HS-5 (cell line): ENCODE measurements around the gene WEE1.

Source experiments
- DNase-seq: peaks from one replicate; pipeline ENCODE4 v3.0.0-alpha.2; 2012; ENCODE audit warnings: low read depth

The WEE1 gene

DNA sequence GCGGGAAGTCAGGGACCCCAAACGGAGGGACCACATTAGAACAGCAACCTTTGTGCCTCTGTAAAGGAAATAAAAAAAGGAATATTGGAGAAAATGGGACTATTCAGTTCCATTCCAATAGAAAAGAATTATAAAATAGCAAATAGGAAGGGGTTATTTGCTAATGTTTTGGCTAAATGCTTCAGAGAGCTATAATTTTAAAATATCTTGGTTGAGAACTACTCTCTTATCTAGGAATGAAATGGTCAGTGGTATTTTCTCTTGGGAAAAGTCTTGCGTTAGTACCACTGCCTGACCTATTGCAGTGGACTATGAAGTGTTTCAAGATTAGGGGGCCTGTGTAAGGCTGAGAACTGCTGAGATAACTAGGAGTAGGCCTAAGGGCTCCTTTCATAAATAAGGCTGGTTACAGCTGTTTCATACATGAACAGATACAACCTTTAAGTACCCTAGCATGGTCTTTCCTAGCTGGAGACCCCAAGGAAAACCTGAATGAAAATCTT is 6.9 kb upstream of the WEE1 start:
- DNase-seq: no peak

GRCh38 chr11:9567401-9567800 is 6.1 kb upstream of the WEE1 start:
- no peak for DNase-seq

DNA sequence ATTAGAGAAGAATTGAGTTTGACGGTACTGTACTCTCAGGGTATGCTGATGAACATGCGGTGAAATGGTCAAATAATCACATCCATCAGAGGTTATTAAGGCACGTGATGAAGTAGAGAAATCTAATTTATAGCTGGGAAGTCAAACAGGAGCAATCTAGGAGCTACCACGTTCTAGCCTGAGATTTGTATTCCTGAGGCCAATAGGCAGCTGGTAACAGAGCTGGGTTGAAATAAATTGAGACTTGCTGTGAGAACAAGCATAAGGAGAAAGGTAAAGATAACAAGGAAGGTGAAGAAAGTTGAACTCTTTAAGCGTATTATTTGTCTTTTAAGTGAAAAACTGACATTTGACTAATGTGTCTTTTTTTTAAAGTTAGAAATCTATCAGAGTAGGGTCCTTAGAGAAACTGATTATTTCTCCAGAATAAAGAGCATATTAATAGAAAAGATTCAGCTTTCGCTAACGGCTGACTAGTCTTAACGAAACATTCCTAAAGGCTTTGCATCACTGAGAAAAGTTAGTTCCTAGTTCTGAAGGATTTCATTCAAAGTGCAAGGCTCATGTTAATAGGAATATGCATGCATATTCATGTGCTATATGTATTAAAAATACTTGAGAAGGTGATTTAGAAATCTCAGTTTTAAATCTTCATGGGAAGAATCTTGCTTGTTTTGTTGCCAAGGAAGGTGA is 5.2 kb upstream of the WEE1 start:
- DNase-seq: no peak

- DNase-seq: peak; percentile 67
Observed at GRCh38 chr11:9568854-9569587, 4.4 kb upstream of the WEE1 start.

DNA sequence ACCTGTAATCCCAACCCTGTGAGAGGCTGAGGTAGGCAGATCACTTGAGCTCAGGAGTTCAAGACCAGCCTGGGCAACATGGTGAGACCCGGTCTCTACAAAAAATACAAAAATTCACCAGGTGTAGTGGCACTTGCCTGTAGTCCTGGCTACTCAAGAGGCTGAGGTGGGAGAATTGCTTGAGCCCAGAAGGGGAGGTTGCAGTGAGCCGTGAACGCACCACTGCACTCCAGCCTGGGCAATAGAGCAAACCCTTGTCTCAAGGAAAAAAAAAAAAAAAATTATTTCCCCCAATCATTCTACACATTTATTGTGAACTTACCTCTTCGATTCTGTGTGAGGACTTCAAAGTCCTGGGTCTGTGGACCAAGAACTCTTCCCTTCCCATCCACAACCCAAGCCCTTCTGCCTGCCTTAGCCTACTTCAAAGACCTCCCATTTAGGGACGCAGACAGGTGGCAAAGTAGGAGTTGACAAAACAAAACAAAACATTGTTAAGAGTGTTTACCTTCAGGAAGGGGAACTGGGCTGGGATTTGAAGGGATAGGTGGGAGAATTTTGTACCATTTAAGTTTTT is 3.8 kb upstream of the WEE1 start:
- no peak for DNase-seq

GRCh38 chr11:9570313-9571025 is 3.0 kb upstream of the WEE1 start:
- DNase-seq: no peak

GRCh38 chr11:9571071-9571762 is 2.3 kb upstream of the WEE1 start:
- DNase-seq: no peak

- DNase-seq: no peak
Observed at GRCh38 chr11:9571763-9572115, 1.7 kb upstream of the WEE1 start.

GRCh38 chr11:9573775-9574621 is 528 bp downstream of the WEE1 start:
- no peak for DNase-seq

- DNase-seq: no peak
Observed at GRCh38 chr11:9574622-9575259, 1.3 kb downstream of the WEE1 start.

GRCh38 chr11:9575260-9576240 is 2.1 kb downstream of the WEE1 start:
- DNase-seq: peak; percentile 71

- no peak for DNase-seq
Observed at GRCh38 chr11:9576701-9577381, 3.4 kb downstream of the WEE1 start.

- no peak for DNase-seq
Observed at GRCh38 chr11:9577556-9577955, 4.1 kb downstream of the WEE1 start.

- no peak for DNase-seq
Observed at GRCh38 chr11:9580894-9581293, 7.4 kb downstream of the WEE1 start.

DNA sequence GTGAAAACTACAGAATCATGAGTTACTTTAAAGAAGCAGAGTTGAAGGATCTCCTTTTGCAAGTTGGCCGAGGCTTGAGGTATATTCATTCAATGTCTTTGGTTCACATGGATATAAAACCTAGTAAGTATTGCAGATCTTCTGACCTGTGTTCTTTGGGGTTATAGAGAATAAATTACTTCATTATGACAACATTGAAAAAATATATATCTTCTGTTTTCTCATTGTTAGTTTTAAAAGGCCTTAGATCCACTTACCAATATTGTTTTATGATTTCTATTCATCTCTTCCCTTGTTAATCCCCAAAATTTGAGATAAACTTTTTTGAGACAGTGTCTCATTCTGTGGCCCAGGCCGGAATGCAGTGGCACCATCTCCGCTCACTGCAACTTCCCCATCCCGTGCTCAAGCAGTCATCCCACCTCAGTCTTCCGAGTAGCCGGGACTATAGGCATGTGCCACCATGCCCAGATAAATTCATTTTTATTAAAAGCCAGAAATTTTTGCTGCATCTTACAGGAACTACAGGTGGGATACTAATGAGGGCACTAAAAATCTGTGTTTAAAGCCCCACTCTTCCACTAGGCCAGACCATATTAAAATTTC is 8.2 kb downstream of the WEE1 start:
- no peak for DNase-seq

GRCh38 chr11:9590717-9591116 is 17.2 kb downstream of the WEE1 start:
- DNase-seq: no peak

DNA sequence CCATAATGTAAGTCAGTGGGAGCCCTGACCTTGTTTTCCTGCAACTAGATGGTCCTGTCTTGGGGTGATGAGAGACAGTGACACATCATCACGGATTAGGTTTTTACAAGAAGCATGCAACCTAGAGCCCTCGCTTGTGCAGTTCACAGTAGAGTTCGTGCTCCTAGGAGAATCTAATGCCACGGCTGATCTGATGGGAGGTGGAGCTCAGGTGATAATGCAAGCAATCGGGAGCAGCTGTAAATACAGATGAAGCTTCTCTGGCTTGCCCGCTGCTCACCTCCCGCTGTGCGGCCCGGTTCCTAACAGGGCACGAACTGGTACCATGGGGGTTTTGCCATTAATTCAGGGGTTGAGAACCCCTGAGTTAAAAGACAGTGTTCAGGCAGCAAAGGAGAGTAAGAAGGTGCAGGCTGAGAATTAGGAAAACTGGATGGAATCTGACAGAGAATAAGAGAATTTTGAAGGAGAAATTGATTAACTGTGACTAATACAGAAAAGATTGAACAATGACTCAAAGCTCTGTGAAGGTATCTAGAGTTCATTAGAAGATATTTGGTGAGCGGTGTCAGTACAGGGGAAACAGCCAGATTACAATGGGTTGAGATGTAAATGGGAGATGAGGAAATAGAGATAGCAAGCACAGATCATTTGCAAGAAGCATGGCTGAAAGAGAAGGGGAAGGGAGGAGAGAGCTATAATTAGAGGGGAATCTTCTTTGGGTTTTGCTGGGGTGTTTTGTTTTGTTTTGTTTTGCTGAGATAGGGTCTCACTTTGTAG is 21.0 kb downstream of the WEE1 start:
- peak; percentile 62 for DNase-seq
